Liver (tissue), 9 donors: ENCODE measurements around the gene ITCH. TPM values are rescaled to one million over a fixed set of nuclear protein-coding genes. Genes with fewer than 3 reads are reported as not detected.
A peak's percentile ranks its signal among the peaks of the same experiment; 100 is the strongest.

Experiments used
- DNase-seq: peaks from one replicate; pipeline ENCODE4 v3.0.0-alpha.2; 2017; ENCODE audit warnings: low spot score
- H3K27ac ChIP-seq, 2 donors: one replicate each; pipeline ENCODE4 v1.7.0; 2013; ENCODE audit warnings: inconsistent platforms in 2 of 2, low read length in 2 of 2, control low read depth in 1 of 2, low read depth in 1 of 2, mild to moderate bottlenecking in 1 of 2
- H3K27me3 ChIP-seq, 4 donors: one replicate each; pipeline versions ENCODE4 v1.6.1 to v1.7.0; 2013; ENCODE audit warnings: low read length in 3 of 4, inconsistent platforms in 1 of 4, mild to moderate bottlenecking in 1 of 4, moderate library complexity in 1 of 4; ENCODE audit not compliant: control insufficient read depth in 4 of 4, insufficient read depth in 4 of 4
- H3K36me3 ChIP-seq, 4 donors: one replicate each; pipeline versions ENCODE4 v1.6.1 to v1.7.0; 2013; ENCODE audit warnings: low read length in 3 of 4, mild to moderate bottlenecking in 3 of 4, low read depth in 1 of 4, moderate library complexity in 1 of 4; ENCODE audit not compliant: control insufficient read depth in 4 of 4, insufficient read depth in 3 of 4
- H3K4me1 ChIP-seq, 4 donors: one replicate each; pipeline versions ENCODE4 v1.6.1 to v1.7.0; 2013; ENCODE audit warnings: low read length in 3 of 4, mild to moderate bottlenecking in 3 of 4, moderate library complexity in 1 of 4; ENCODE audit not compliant: control insufficient read depth in 4 of 4, insufficient read depth in 4 of 4
- H3K4me3 ChIP-seq, 3 donors: one replicate each; pipeline versions ENCODE4 v1.6.1 to v1.7.0; 2013; ENCODE audit warnings: low read length in 3 of 3, control low read depth in 1 of 3, low read depth in 1 of 3, mild to moderate bottlenecking in 1 of 3
- H3K9ac ChIP-seq, 2 donors: one replicate each; pipeline ENCODE4 v1.7.0; 2013; ENCODE audit warnings: low read length in 2 of 2, mild to moderate bottlenecking in 2 of 2, moderate library complexity in 2 of 2, control low read depth in 1 of 2, low read depth in 1 of 2
- H3K9me3 ChIP-seq, 4 donors: one replicate each; pipeline versions ENCODE4 v1.6.1 to v1.7.0; 2013; ENCODE audit warnings: low read length in 3 of 4; ENCODE audit not compliant: control insufficient read depth in 4 of 4
- EGR1 ChIP-seq, 2 donors: IDR thresholded peaks; 2 replicates each; pipeline ENCODE4 v1.6.1; 2016 to 2018; ENCODE audit warnings: antibody characterized with exemption in 2 of 2, low read depth in 2 of 2
- FOXA1 ChIP-seq: IDR thresholded peaks from 2 replicates; pipeline ENCODE4 v1.6.1; 2016; ENCODE audit warnings: antibody characterized with exemption
- GABPA ChIP-seq, 2 donors: IDR thresholded peaks in 1 of 2; conservative IDR thresholded peaks in 1 of 2; 2 replicates each; pipeline ENCODE4 v1.6.1; 2016; ENCODE audit warnings: antibody characterized with exemption in 2 of 2, mild to moderate bottlenecking in 1 of 2, moderate library complexity in 1 of 2
- HNF4G ChIP-seq: IDR thresholded peaks from 2 replicates; pipeline ENCODE4 v1.6.1; 2016; ENCODE audit warnings: antibody characterized with exemption
- JUND ChIP-seq, 2 donors: IDR thresholded peaks; 2 replicates each; pipeline ENCODE4 v1.6.1; 2016; ENCODE audit warnings: antibody characterized with exemption in 2 of 2
- NR2F2 ChIP-seq: IDR thresholded peaks from 2 replicates; pipeline ENCODE4 v1.6.1; 2016; ENCODE audit warnings: antibody characterized with exemption
- RAD21 ChIP-seq, 2 donors: IDR thresholded peaks; 2 replicates each; pipeline ENCODE4 v1.6.1; 2016; ENCODE audit warnings: antibody characterized with exemption in 2 of 2, mild to moderate bottlenecking in 2 of 2
- RXRA ChIP-seq, 2 donors: IDR thresholded peaks; 2 replicates each; pipeline ENCODE4 v1.6.1; 2017 to 2018; ENCODE audit warnings: antibody characterized with exemption in 2 of 2, mild to moderate bottlenecking in 1 of 2
- SP1 ChIP-seq: IDR thresholded peaks from 2 replicates; pipeline ENCODE4 v1.6.1; 2018; ENCODE audit warnings: antibody characterized with exemption, mild to moderate bottlenecking
- TAF1 ChIP-seq: conservative IDR thresholded peaks from 2 replicates; pipeline ENCODE4 v1.6.1; 2016; ENCODE audit warnings: antibody characterized with exemption, mild to moderate bottlenecking
- YY1 ChIP-seq: IDR thresholded peaks from 2 replicates; pipeline ENCODE4 v1.6.1; 2016; ENCODE audit warnings: antibody characterized with exemption, mild to moderate bottlenecking
- whole genome bisulfite sequencing: extraction: QIAGEN DNeasy Blood & Tissue Kit; methylation state at CpG from one replicate; pipeline ENCODE4 v1.1.7; 2013; 5-methylcytosine and 5-hydroxymethylcytosine counted together
- polyA plus RNA-seq, 2 donors: library from polyadenylated mRNA; stranded (reverse) in 1 of 2; unstranded in 1 of 2; fragments of 200-250 nt in 1 of 2; fragments of >200 nt in 1 of 2; fragmentation: Nextera tagmentation in 1 of 2; extraction: Ambion mirVana in 1 of 2; gene quantifications; one replicate each; pipeline versions ENCODE4 v1.2.1 to v1.2.3, GENCODE V29; 2013 to 2015
- total RNA-seq, 2 donors: library from RNA; depleted of rRNA; stranded (reverse); fragments of >200 nt; gene quantifications; one replicate each; pipeline ENCODE4 v1.2.3, GENCODE V29; 2014
- TF ChIP-seq, protein P1 (sequence below): IDR thresholded peaks from 2 replicates; pipeline ENCODE4 v1.6.1; 2016; ENCODE audit warnings: antibody characterized with exemption
- TF ChIP-seq, protein P2 (sequence below): fragments of 150-350 bp; IDR thresholded peaks from 2 replicates; pipeline ENCODE4 v1.5.1; 2017; ENCODE audit warnings: improper control_type of control experiment, low read depth, low read length; ENCODE audit not compliant: missing input control
- TF ChIP-seq, protein P3 (sequence below): IDR thresholded peaks from 2 replicates; pipeline ENCODE4 v1.6.1; 2016; ENCODE audit warnings: antibody characterized with exemption, mild to moderate bottlenecking
- TF ChIP-seq, protein P4 (sequence below): IDR thresholded peaks from 2 replicates; pipeline ENCODE4 v1.6.1; 2016; ENCODE audit warnings: antibody characterized with exemption
- TF ChIP-seq, protein P5 (sequence below): IDR thresholded peaks from 2 replicates; pipeline ENCODE4 v1.6.1; 2016; ENCODE audit warnings: antibody characterized with exemption
- donor health status: healthy.
- donor health status: healthy.
- donor health status: healthy.
- donor health status: healthy.
- donor health status: healthy.

The ITCH gene
- total and polyA plus RNA-seq, 4 donors, result 14.3 to 85.3 (median 25.8) TPM

DNA sequence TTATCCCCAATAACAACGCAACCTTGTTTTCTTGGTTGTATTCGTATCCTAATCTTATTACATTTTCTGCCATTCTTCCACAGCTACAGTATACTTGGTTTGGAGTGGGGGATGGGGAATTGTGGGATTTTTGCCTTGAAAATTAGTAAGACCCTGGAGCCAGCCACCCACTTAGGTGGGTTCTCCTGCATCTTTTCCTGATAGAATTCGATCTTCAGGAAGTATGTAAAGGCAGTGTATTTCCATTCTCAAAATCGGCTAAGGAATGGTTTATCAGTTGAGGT, 1.1 kb downstream of the ITCH start (continued):
- TF ChIP-seq, protein P1, sequence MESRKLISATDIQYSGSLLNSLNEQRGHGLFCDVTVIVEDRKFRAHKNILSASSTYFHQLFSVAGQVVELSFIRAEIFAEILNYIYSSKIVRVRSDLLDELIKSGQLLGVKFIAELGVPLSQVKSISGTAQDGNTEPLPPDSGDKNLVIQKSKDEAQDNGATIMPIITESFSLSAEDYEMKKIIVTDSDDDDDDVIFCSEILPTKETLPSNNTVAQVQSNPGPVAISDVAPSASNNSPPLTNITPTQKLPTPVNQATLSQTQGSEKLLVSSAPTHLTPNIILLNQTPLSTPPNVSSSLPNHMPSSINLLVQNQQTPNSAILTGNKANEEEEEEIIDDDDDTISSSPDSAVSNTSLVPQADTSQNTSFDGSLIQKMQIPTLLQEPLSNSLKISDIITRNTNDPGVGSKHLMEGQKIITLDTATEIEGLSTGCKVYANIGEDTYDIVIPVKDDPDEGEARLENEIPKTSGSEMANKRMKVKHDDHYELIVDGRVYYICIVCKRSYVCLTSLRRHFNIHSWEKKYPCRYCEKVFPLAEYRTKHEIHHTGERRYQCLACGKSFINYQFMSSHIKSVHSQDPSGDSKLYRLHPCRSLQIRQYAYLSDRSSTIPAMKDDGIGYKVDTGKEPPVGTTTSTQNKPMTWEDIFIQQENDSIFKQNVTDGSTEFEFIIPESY, result no peak
- TF ChIP-seq, protein P2, sequence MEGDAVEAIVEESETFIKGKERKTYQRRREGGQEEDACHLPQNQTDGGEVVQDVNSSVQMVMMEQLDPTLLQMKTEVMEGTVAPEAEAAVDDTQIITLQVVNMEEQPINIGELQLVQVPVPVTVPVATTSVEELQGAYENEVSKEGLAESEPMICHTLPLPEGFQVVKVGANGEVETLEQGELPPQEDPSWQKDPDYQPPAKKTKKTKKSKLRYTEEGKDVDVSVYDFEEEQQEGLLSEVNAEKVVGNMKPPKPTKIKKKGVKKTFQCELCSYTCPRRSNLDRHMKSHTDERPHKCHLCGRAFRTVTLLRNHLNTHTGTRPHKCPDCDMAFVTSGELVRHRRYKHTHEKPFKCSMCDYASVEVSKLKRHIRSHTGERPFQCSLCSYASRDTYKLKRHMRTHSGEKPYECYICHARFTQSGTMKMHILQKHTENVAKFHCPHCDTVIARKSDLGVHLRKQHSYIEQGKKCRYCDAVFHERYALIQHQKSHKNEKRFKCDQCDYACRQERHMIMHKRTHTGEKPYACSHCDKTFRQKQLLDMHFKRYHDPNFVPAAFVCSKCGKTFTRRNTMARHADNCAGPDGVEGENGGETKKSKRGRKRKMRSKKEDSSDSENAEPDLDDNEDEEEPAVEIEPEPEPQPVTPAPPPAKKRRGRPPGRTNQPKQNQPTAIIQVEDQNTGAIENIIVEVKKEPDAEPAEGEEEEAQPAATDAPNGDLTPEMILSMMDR, result no peak
- no peak for TF ChIP-seq SP1

DNA sequence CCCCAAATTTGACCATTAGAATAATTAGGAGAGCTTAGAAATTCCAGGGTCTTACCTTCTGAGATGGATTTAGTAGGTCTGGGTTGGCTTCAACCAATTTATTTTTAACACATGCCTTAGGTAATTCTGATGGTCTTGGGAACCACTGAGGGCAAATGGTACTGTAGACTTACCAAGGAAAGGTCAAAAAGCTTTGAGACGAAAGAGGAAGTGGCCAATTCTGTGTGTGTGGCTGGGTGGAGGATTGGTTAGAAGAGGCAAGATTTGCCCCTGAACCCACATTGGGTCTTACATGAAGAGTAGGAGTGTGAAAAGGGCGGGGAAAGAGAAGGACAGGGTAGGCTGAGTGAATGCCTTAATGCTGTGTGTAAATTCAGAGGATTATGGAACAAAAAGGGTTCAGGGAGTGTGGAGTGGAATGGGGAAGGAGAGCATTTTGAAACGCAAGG, 2.7 kb downstream of the ITCH start:
- no peak for TF ChIP-seq RAD21 (IDR thresholded peaks at IDR 0.05)
- TF ChIP-seq, protein P3, sequence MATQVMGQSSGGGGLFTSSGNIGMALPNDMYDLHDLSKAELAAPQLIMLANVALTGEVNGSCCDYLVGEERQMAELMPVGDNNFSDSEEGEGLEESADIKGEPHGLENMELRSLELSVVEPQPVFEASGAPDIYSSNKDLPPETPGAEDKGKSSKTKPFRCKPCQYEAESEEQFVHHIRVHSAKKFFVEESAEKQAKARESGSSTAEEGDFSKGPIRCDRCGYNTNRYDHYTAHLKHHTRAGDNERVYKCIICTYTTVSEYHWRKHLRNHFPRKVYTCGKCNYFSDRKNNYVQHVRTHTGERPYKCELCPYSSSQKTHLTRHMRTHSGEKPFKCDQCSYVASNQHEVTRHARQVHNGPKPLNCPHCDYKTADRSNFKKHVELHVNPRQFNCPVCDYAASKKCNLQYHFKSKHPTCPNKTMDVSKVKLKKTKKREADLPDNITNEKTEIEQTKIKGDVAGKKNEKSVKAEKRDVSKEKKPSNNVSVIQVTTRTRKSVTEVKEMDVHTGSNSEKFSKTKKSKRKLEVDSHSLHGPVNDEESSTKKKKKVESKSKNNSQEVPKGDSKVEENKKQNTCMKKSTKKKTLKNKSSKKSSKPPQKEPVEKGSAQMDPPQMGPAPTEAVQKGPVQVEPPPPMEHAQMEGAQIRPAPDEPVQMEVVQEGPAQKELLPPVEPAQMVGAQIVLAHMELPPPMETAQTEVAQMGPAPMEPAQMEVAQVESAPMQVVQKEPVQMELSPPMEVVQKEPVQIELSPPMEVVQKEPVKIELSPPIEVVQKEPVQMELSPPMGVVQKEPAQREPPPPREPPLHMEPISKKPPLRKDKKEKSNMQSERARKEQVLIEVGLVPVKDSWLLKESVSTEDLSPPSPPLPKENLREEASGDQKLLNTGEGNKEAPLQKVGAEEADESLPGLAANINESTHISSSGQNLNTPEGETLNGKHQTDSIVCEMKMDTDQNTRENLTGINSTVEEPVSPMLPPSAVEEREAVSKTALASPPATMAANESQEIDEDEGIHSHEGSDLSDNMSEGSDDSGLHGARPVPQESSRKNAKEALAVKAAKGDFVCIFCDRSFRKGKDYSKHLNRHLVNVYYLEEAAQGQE, result no peak
- TF ChIP-seq, protein P2, result no peak
- no peak for TF ChIP-seq EGR1 (IDR thresholded peaks at IDR 0.05; ENCODE audit: low read depth in 2 of 2)
- TF ChIP-seq SP1, result no peak
- TF ChIP-seq YY1, result no peak
- no peak for TF ChIP-seq GABPA (IDR thresholded peaks at IDR 0.05 in 1 of 2, conservative IDR thresholded peaks at IDR 0.05 in 1 of 2)
- TF ChIP-seq NR2F2, result no peak
- TF ChIP-seq, protein P4, sequence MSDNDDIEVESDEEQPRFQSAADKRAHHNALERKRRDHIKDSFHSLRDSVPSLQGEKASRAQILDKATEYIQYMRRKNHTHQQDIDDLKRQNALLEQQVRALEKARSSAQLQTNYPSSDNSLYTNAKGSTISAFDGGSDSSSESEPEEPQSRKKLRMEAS, result no peak
- no peak for TF ChIP-seq TAF1
- TF ChIP-seq, protein P1, result no peak
- no peak for TF ChIP-seq RXRA (IDR thresholded peaks at IDR 0.05)
- no peak for TF ChIP-seq JUND (IDR thresholded peaks at IDR 0.05)
- TF ChIP-seq, protein P5, sequence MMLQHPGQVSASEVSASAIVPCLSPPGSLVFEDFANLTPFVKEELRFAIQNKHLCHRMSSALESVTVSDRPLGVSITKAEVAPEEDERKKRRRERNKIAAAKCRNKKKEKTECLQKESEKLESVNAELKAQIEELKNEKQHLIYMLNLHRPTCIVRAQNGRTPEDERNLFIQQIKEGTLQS, result no peak
- TF ChIP-seq HNF4G, result no peak
- TF ChIP-seq FOXA1, result no peak
- peak overlapping the region in 1 of 2 donors; percentile 38 for H3K27ac ChIP-seq
- WGBS, result 64% methylated on average over 3 of the region's 3 CpGs
- no peaks in the 10 kb centered on the region for H3K27me3 ChIP-seq
- peak overlapping the region in 1 of 3 donors; percentile 19 for H3K4me3 ChIP-seq
- peaks cover 6 to 14% (median 10%) of the 10 kb centered on the region in 4 donors for H3K36me3 ChIP-seq
- no peaks in the 10 kb centered on the region for H3K9me3 ChIP-seq
- H3K9ac ChIP-seq, result no peak overlapping the region
- H3K4me1 ChIP-seq, result peaks cover 10 to 40% (median 35%) of the 10 kb centered on the region in 4 donors
- no peak for DNase-seq
